Stimulated activated CD4-positive, alpha-beta T cell treated with anti-CD3 and anti-CD28 coated beads, Interleukin-12 subunit alpha, Interleukin-12 subunit beta, amount 100 ng/mL, for 48 hours (primary cell): ENCODE results near the gene RNU5D-1.
A peak's percentile ranks its signal among the peaks of the same experiment; 100 is the strongest.
"Not testable (repeated sequence)": the region's sequence is repeated elsewhere in the genome, so short reads cannot be mapped to it uniquely, and the experiment has no call there.

Source experiments
- DNase-seq, 3 donors: peaks; one replicate each; pipeline ENCODE4 v3.0.0-alpha.2; 2020; ENCODE audit warnings: low read depth in 2 of 3, low spot score in 1 of 3

RNU5D-1 gene

DNA sequence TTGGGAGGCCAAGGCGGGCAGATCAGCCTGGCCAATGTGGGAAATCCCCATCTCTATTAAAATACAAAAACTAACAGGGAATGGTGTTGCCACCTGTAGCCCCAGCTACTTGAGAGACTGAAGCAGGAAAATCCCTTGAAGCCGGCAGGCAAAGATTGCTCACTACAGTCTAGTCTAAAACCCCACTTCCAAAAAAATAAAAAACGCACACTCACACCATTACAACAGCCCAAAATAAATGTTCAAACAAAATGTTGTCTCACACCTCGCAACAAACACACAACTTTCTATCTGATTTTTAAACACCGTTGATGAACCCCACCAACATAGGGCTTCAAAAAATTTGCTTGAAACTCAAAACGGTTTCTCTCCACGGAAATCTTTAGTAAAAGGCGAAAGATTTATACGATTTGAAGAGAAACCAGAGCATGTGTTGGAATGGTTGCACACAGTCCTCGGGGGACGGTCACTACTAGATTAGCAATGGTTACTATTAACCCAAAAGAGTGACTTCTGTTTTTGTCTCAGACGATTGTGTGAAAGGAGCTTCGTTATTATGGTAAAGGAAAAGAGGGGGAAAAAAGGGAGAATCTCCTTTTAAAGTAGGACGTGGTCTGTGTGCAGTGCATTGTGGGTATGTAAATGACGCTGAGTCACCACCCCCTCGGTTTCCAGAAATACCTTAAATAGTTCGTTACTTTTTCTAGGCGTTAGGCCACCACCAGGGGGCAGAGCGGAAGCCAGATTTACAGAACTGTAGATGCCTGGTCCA lies at the start of gene RNU5D-1:
TSS of gene RNU5D-1 (minus strand) at position 430 of the 772 bp plus-strand sequence.
- DNase-seq = peak; percentile 88 to 97 (median 94)

DNA sequence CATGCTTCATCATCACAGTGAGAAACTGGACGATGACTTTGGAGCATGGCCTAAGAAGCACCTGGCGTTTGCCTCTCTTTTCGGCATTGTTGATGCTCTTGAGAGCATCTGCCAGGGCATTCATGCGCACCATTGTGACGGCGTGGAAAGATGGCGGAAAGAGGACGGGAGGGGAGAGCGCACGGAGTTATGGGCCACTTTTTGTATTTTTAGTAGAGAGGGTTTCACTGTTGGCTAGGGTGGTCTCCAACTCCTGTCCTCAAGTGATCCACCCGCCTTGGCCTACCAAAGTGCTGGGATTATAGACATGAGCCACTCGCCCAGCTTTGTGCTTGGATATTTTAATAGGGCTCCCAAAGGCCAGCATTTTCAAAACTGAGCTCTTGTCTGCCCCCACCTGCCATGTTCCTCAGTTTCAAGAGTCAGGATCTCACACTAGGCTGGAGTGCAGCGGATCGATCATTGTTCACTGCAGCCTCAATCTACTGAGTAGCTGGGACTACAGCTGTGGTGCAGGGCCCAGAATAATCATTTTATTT lies 49.7 kb upstream of the RNU5D-1 start:
- no peak for DNase-seq

DNA sequence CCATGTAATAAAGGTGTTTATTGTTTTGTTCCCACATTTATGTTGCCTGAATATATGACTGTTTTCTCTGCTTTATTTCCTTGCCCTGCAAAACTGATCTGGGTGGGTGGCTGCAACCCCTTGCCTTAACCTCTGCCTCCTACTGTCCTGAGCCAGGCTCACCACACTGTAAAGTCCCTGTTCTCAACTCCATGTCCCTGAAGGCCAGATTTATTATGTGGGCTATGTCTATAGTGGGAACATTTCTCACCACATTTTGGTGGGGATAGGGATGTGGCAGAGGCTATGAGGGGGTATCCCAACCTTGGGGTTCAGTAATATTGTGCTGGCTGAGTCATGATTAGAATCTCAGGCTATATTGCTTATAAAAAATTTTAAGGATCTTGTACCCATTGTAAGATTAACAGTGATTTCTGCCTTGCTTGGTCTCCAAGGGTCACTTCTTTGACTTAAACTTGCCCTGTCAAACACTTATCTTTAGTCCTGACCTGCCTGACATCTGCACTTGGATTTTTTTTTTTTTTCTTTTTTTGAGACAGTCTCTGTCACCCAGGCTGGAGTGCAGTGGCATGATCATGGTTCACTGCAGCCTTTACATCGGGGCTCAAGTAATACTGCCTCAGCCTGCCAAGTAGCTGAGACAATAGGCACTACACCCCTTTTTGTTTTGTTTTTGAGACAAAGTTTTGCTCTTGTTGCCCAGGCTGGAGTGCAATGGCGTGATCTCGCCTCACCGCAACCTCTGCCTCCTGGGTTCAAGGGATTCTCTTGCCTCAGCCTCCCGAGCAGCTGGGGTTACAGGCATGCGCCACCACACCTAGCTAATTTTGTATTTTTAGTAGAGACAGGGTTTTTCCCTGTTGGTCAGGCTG lies 48.0 kb upstream of the RNU5D-1 start:
- DNase-seq = no peak

DNA sequence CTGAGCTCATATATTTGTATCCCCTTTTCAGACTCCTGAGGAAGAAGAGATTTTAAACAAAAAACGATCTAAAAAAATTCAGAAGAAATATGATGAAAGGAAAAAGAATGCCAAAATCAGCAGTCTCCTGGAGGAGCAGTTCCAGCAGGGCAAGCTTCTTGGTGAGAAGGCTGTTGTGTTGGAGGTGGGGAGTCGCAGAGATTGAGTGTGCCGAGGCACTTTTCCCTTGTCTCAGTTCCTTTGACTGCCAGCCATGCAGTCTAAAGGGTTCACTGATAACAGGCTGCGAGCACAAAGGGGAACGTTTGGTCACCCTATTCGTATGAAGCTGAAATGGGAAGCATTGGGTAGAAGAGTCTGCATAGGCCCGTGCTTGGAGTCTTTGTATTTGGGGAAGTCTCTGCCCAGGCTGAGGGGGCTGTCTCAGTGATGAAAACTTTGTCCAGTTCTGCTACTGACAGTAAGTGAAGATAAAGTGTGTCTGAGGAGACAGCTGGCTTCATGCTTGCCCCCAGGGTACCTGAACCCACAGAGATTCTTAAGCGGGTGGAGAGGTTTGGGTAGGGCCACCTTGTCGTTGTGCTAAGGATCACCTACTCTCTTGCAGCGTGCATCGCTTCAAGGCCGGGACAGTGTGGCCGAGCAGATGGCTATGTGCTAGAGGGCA lies 47.1 kb upstream of the RNU5D-1 start:
- DNase-seq = no peak

DNA sequence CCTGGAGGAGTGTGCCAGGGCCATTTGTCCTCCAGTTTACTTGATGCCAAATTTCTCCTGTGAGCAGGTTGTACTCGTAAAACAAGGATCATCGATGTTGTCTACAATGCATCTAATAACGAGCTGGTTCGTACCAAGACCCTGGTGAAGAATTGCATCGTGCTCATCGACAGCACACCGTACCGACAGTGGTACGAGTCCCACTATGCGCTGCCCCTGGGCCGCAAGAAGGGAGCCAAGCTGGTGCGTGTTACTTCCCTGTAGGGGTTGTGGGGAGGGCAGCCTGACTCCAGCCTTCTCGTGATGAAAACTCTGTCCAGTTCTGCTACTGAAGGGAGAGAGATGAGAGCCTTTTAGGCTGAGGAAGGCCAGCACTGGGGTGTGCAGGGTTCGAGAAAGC lies 46.6 kb upstream of the RNU5D-1 start:
- DNase-seq = no peak

DNA sequence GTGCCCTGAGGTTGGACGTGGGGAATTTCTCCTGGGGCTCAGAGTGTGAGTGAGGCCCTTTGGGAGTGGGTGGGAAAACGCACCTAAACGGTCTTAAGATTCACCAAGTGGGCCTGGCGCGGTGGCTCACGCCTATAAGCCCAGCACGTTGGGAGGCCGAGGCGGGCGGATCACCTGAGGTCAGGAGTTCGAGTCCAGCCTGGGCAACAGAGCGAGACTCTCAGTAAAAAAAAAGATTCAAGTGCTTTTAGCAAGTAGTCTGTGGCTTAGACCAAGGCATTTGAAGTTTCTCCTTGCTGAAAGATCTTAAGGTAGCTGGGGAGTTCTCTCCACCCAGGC lies 45.7 kb upstream of the RNU5D-1 start:
- no peak for DNase-seq

DNA sequence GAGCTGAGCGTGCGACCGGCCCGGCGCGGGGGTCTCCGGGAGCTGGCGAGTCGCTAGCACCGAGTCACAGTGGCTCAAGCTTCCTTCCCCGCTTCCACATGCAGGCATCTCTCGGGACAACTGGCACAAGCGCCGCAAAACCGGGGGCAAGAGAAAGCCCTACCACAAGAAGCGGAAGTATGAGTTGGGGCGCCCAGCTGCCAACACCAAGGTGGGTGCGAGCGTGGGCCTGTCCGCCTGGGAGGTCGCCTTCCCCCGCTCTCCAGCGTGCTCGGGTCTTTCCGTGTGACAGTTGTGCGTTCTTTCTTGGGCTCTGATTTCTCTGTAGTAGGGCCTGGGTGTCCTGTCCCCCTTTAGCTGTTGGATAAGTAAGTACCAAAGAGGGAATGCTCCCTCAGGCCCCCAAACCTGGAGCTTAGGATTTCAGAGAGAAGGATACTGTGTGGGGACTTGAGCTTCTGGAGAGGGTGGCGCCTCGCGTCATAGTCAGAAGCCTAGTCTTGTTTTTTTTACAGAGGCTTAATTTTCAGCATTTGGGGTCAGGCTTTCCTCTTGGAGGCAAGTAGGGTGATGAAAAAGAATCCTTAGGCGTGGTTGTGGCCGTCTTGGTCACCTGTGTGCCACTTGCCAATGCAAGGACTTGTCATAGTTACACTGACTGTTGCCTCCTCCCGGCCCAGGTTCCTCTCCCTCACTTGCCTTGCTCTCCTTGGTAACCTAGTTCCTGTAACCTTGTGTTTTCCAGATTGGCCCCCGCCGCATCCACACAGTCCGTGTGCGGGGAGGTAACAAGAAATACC lies 45.2 kb upstream of the RNU5D-1 start:
- DNase-seq = no peak

DNA sequence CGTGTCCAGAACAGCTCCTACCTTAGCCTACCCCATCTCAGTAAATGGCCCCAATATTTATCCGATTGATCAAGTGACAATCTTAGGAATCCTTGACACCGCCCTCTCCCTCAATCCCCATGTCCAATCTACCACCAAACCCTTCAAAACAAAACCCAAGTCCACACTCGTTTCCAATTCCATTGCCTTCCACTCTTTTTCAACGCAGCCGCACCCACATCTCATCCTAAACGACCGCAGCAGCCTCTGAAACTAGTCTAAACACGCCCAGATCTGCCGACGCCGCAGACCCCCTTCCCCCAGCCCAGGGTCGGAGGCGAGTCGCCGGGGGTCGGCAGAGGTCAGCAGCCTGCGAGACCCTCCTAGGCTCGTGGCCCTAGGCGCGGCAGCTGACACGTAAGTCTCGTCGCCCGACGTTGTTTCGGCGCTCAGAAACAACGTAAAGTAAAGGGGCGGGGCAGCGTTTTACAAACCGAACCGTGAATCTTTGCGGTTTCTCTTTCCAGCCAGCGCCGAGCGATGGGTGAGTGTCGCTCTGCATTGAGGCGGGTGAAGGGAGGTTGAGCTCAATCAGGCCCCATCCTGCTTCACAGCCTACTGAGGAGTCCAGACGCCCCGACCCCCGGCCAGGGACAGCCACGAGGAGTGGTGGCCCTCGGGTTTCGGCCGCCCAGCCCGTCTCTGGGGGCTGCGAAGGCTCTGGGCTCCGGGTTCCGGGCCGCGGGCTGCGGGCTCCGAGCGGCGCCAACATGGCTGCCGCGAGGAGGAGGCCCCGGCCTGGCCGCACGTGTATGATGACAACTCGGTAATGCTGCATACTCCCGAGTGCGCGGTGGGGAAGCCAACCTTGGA lies 44.3 kb upstream of the RNU5D-1 start, which contains the start of gene RPS8:
TSS of gene RPS8 (plus strand) at position 463 of the 852 bp plus-strand sequence. CDS start at position 520, 57 bp downstream.
- peak; percentile 82 to 90 (median 85) for DNase-seq

DNA sequence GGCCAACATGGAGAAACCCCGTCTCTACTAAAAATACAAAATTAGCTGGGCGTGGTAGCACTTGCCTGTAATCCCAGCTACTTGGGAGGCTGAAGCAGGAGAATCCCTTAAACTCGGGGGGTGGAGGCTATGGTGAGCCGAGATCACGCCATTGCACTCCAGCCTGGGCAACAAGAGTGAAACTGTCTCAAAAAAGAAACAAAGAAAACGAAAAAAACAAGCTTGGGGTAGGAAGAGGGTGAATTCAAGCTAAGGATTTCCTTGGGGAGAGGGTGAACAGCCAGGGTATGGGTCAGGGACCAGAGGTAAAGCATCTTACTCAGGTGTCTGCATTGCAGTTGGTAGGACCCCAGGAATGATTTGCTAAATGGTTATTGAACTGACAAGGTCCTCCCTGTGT lies 35.5 kb upstream of the RNU5D-1 start:
- DNase-seq = not testable (repeated sequence)

DNA sequence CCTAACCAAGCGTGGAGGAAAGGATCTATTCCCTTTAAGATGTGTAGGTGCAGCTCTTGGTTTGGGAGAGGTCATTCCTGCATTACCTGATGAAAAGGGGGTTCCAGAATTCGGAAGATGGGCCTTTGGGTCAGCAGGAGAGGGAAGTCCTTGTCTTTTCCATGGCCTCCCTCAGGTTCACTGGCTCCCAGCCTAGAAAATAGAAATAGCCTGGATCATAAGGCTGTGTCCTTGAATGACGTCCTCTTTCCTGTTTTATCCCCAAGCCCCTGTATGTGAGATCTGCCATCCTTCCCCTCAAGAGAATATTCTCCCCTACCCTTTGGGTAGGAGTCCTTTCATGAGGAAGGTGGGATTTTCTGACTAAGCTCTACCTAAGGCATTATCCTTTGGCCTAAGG lies 29.9 kb upstream of the RNU5D-1 start:
- DNase-seq = no peak

DNA sequence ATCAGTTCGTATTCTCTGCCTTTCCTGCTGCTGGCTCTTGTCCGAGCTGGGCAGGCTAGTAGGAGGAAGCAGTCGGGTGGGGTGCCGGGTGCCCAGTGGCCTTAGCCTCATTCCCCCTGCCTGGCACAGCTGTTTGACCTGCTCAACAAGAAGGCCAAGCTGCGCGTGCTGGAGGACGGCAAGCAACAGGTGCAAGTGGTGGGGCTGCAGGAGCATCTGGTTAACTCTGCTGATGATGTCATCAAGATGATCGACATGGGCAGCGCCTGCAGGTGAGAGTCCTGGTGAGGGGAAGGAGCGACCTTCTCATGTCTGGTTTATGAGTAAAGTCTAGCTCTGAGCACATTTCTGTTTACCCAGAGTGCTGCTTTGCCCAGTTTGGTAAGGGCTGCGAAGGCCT lies 28.1 kb upstream of the RNU5D-1 start:
- DNase-seq = no peak

DNA sequence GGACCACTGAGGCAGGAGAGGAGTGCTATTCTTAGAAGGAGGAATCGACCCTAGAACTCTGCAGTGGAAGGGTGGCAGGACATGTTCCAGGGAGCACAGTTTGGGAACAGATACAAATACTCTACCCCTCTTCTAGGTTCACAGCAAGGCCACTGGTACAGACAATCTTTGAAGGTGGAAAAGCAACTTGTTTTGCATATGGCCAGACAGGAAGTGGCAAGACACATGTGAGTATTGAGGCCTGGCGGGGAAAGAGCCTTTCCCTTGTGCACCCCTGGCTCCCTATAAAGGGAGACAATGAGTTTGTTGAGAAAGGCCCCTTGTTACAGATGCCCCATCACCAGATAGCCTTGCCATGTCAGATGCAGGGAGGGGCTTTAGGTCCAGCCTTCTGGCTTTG lies 26.4 kb upstream of the RNU5D-1 start:
- no peak for DNase-seq

DNA sequence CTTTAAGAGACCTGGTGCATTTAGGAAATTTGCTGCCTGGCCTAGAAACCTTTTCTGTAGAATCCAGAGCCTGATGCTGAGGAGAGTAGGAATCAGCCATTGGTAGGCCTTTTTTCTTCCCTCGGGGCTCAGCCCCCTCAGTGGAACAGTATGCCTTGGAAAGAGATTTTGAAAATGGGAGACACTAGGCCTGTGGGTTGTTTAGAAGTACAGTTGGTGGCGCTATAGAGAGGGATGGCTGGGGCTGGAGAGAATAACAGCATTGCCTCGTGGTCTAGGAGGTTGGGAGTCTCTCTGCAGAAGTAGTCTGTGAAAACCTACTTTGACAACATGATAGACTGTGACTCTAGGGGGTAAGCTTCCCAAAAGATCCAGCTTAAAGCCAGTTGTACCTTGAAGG lies 16.9 kb upstream of the RNU5D-1 start:
- DNase-seq = no peak

DNA sequence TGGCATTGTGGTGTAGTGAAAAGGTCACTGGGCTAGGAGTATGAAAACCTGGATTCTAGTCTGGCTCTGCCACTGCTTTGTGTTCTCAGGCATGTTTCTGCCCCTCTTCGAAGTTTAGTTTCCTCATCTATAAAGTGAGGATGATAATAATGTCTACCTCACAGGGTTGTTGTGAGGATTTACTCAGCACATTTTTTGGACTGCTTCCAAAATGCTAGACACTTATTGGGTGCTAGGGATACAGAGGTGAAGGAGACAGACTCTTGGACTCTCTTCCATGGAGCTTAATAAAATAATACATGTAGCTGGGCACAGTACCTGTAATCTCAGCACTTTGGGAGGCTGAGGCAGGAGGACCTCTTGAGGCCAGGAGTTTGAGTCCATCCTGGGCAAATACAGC lies 12.2 kb upstream of the RNU5D-1 start:
- no peak for DNase-seq

DNA sequence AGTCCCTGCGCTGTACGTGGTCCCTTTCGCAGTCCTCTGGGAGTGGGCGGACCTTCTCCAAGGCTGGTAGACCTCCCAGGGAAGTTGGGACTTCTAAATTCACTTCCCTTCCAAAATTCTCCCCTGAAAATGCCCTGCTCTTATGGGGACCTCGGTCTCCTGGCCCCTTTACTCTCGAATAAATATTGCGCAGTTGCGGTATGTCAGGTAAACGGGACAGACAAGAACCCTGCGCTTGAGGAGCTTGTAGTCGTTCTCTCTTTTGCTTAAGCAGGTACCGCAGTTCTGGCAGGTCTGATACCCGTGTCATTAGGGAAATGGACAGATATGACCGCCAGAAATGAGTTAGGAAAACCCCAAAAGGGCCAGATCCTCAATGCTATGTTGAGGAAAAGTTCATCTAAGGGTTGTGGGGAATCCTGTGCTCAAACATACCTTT lies 9.2 kb upstream of the RNU5D-1 start:
- DNase-seq = no peak

DNA sequence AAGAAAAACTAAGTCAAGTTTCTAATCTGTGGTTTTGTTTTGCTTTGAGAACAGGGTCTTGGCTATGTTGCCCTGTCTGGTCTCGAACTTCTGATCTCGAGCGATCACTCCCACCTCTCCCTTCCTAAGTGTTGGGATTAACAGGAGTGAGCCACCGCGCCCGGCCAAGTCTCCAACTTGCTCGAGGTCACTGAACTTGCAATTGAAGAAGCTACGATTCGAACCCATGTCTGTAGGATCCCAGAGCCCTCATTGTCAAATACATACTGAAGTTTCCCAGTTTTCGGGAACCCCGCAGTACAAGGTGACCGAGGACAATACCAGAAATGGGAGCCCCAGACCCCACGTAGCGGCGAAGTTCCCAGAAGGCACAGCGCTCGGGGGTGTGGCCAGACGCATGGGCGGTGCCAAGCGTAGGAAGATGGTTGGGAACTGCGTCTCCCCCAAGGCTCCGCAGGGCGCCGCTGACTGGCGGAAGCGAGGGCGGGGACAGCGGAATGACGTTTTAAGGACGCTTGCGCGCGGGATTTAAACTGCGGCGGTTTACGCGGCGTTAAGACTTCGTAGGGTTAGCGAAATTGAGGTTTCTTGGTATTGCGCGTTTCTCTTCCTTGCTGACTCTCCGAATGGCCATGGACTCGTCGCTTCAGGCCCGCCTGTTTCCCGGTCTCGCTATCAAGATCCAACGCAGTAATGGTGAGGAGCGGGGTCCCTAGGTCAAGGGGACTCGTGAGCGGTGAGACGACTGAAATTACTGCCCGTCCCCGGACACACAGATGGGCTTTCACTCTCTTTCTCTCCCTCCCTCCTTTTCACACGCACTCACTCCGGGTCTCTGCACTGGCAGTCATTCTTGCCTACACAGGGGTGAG lies 8.6 kb upstream of the RNU5D-1 start, which contains the start of gene KIF2C:
TSS of gene KIF2C (plus strand) at position 531 of the 872 bp plus-strand sequence. CDS start at position 627, 96 bp downstream.
- peak; percentile 96 to 98 (median 98) for DNase-seq

DNA sequence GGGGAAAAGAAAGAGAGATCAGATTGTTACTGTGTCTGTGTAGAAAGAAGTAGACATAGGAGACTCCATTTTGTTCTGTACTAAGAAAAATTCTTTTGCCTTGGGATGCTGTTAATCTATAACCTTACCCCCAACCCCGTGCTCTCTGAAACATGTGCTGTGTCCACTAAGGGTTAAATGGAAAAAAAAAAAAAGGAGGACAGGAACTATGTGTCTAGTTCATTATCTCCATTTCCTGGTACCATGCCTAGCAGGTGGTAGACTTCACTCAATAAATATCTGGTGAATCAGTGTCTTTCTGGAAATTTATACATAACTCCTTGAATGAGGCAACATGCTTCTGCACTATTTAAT lies 8.0 kb upstream of the RNU5D-1 start:
- not testable (repeated sequence) for DNase-seq

DNA sequence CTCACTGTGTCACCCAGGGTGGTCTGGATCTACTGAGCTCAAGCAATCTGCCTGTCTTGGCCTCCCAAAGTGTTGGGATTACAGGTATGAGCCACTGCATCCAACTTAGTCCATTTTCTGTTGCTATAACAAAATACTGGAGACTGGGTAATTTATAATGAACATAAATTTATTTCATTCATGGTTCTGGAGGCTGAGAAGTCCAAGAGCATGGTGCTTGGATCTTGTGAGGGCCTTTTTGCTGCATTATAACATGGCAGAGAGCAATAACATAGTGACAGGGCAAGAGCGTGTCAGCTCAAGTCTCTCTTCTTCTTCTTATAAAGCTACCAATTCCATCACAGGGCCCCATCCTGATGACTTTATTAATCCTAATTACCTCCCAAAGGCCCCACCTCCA lies 5.0 kb upstream of the RNU5D-1 start:
- DNase-seq = no peak

DNA sequence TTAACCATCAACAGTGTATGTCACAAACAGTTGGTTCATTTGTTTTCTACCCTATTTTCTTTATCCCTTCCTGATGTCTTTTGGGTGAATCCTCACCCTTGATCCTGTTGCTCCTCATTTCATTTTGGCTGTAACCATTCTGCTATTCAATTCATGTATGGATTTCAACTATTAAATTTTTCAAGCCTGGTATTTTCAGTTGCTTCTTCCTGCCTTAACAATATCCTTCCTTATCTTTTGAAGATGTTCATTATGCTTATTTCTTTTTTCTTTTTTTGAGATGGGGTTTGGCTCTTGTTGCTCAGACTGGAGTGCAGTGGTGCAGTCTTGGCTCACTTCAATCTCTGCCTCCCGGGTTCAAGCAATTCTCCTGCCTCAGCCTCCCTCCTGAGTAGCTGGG lies 2.8 kb upstream of the RNU5D-1 start:
- no peak for DNase-seq
